Measurements from ENCODE around the gene PER2.

The PER2 gene

DNA sequence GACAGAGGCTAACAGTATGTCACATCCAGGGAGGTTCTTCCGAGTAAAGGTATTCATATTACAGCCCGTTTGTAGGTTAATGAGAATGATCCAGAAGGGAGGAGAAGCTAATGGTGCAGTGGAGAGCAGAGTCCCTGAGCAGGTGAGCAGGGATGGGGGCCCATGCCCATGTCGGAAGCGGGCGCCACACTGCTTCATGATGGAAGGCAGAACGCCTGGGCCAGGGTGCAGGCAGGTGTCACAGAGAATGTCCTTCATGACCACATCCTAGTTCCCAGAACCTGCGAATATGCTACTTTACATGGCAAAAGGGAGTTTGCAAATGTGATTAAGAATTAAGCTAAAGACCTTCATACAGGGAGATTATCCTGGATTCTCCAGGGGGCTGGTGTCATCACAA, 52.6 kb downstream of the PER2 start:
- Histone ChIP-seq H3K4me3 (ENCODE audit: low read depth, low read length) (no peak overlapping the region), H3K4me1 (ENCODE audit: control insufficient read depth in 1 of 2, insufficient read depth in 2 of 2, low read length in 2 of 2) (peaks cover 5 to 20% of the 10 kb centered on the region in 2 experiments), H2BK5ac (ENCODE audit: low read depth, low read length, poor library complexity) (no peak overlapping the region), H3K23ac (ENCODE audit: low read length) (no peak overlapping the region), H4K91ac (ENCODE audit: low read depth, low read length) (no peak overlapping the region), H3K14ac (ENCODE audit: low read length) (no peak overlapping the region), H3K4me2 (ENCODE audit: low read length) (no peak overlapping the region), H3K36me3 (ENCODE audit: control insufficient read depth in 1 of 2, insufficient read depth in 2 of 2, low read length in 2 of 2) (no peaks in the 10 kb centered on the region), H3K79me1 (ENCODE audit: low read length) (peaks cover 7% of the 10 kb centered on the region), H2AK5ac (ENCODE audit: low read length) (no peak overlapping the region), H2BK12ac (ENCODE audit: low read length) (no peak overlapping the region), H3K4ac (ENCODE audit: low read depth, low read length) (no peak overlapping the region), H3K9me3 (ENCODE audit: insufficient read depth, low read depth, low read length) (peaks cover 8% of the 10 kb centered on the region), H3K27me3 (ENCODE audit: insufficient read depth, low read length) (peaks cover 29% of the 10 kb centered on the region), H4K12ac (ENCODE audit: low read depth, low read length) (no peak overlapping the region), H3K27ac (ENCODE audit: low read depth, low read length) (no peak overlapping the region), H3K9ac (ENCODE audit: low read length) (no peak overlapping the region), H3K18ac (ENCODE audit: low read length) (no peak overlapping the region), H4K8ac (ENCODE audit: low read depth, low read length) (no peak overlapping the region), H2AFZ (ENCODE audit: insufficient read depth, low read length, poor library complexity) (no peak overlapping the region), H3K79me2 (ENCODE audit: control insufficient read depth, insufficient read depth, low read length, poor library complexity) (peaks cover 4% of the 10 kb centered on the region), H2BK120ac (ENCODE audit: insufficient read depth, low read length, poor library complexity) (no peak overlapping the region)
- no peak for DNase-seq
- WGBS (ENCODE audit: extremely low coverage, insufficient coverage, insufficient read length) = no CpG with 5 or more reads among the region's 7 CpGs

DNA sequence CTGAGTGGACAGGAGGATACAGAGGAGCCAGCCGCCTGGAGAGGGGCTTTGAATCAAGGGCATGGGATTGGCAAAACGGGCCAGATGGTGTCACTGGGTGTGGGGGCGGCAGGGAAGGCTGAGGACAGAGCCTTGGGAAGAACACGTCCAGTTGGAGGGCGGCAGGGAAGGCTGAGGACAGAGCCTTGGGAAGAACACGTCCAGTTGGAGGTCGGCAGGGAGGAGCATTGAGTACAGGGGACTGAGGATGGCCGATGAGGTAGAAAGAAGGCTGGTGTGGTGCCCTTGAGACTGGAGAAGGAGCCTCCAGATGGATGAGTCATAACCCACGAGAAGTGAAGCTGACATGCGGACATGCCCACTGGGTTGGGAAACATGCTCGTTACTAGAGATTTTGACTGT, 53.1 kb downstream of the PER2 start:
- no peak overlapping the region for H2BK5ac ChIP-seq (ENCODE audit: low read depth, low read length, poor library complexity)
- H3K4me2 ChIP-seq (ENCODE audit: low read length) = no peak overlapping the region
- H2AFZ ChIP-seq (ENCODE audit: insufficient read depth, low read length, poor library complexity) = no peak overlapping the region
- H3K27me3 ChIP-seq (ENCODE audit: insufficient read depth, low read length) = peaks cover 27% of the 10 kb centered on the region
- peak; percentile 5 to 26 for DNase-seq
- no CpG with 5 or more reads among the region's 11 CpGs for WGBS (ENCODE audit: extremely low coverage, insufficient coverage, insufficient read length)
- H3K18ac ChIP-seq (ENCODE audit: low read length) = no peak overlapping the region
- no peaks in the 10 kb centered on the region for H3K36me3 ChIP-seq (ENCODE audit: control insufficient read depth in 1 of 2, insufficient read depth in 2 of 2, low read length in 2 of 2)
- no peak overlapping the region for H3K14ac ChIP-seq (ENCODE audit: low read length)
- no peak overlapping the region for H4K91ac ChIP-seq (ENCODE audit: low read depth, low read length)
- peaks cover 8% of the 10 kb centered on the region for H3K9me3 ChIP-seq (ENCODE audit: insufficient read depth, low read depth, low read length)
- no peak overlapping the region for H3K9ac ChIP-seq (ENCODE audit: low read length)
- no peak overlapping the region for H4K12ac ChIP-seq (ENCODE audit: low read depth, low read length)
- H2BK12ac ChIP-seq (ENCODE audit: low read length) = no peak overlapping the region
- peaks cover 7% of the 10 kb centered on the region for H3K79me1 ChIP-seq (ENCODE audit: low read length)
- no peak overlapping the region for H3K23ac ChIP-seq (ENCODE audit: low read length)
- H3K4me3 ChIP-seq (ENCODE audit: low read depth, low read length) = no peak overlapping the region
- H2AK5ac ChIP-seq (ENCODE audit: low read length) = no peak overlapping the region
- no peak overlapping the region for H3K27ac ChIP-seq (ENCODE audit: low read depth, low read length)
- H3K4me1 ChIP-seq (ENCODE audit: control insufficient read depth in 1 of 2, insufficient read depth in 2 of 2, low read length in 2 of 2) = peaks cover 6 to 17% of the 10 kb centered on the region in 2 experiments
- no peak overlapping the region for H4K8ac ChIP-seq (ENCODE audit: low read depth, low read length)
- no peak overlapping the region for H2BK120ac ChIP-seq (ENCODE audit: insufficient read depth, low read length, poor library complexity)
- H3K4ac ChIP-seq (ENCODE audit: low read depth, low read length) = no peak overlapping the region
- peaks cover 4% of the 10 kb centered on the region for H3K79me2 ChIP-seq (ENCODE audit: control insufficient read depth, insufficient read depth, low read length, poor library complexity)

DNA sequence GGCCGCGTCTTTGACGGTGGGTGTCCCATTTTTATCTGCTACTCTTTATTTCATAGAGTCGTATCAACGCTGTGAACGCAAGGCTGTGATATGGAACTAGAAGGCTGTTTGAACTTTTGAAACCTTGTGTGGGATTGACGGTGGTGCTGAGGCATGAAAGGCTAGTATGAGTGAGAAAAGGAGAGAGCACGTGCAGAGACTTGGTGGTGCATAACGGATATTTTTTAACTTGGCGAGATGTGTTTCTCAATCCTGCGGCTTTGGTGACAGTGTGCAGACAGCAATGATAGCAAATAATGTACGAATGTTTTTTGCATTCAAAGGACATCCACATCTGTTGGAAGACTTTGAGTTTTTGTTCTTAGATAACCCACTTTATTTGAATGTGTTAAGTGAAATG, 54.8 kb downstream of the PER2 start:
- Histone ChIP-seq H2BK120ac (ENCODE audit: insufficient read depth, low read length, poor library complexity) (no peak overlapping the region), H3K4me3 (ENCODE audit: low read depth, low read length) (no peak overlapping the region), H2AFZ (ENCODE audit: insufficient read depth, low read length, poor library complexity) (no peak overlapping the region), H4K91ac (ENCODE audit: low read depth, low read length) (no peak overlapping the region), H3K36me3 (ENCODE audit: control insufficient read depth in 1 of 2, insufficient read depth in 2 of 2, low read length in 2 of 2) (no peaks in the 10 kb centered on the region), H3K79me1 (ENCODE audit: low read length) (peaks cover 4% of the 10 kb centered on the region), H3K27ac (ENCODE audit: low read depth, low read length) (no peak overlapping the region), H3K9me3 (ENCODE audit: insufficient read depth, low read depth, low read length) (peaks cover 4% of the 10 kb centered on the region), H3K18ac (ENCODE audit: low read length) (no peak overlapping the region), H4K12ac (ENCODE audit: low read depth, low read length) (no peak overlapping the region), H2BK12ac (ENCODE audit: low read length) (no peak overlapping the region), H3K9ac (ENCODE audit: low read length) (no peak overlapping the region), H2BK5ac (ENCODE audit: low read depth, low read length, poor library complexity) (no peak overlapping the region), H4K8ac (ENCODE audit: low read depth, low read length) (no peak overlapping the region), H2AK5ac (ENCODE audit: low read length) (no peak overlapping the region), H3K27me3 (ENCODE audit: insufficient read depth, low read length) (peaks cover 17% of the 10 kb centered on the region), H3K4me1 (ENCODE audit: control insufficient read depth in 1 of 2, insufficient read depth in 2 of 2, low read length in 2 of 2) (peaks cover 13 to 17% of the 10 kb centered on the region in 2 experiments), H3K79me2 (ENCODE audit: control insufficient read depth, insufficient read depth, low read length, poor library complexity) (peaks cover 2% of the 10 kb centered on the region), H3K14ac (ENCODE audit: low read length) (no peak overlapping the region), H3K4ac (ENCODE audit: low read depth, low read length) (no peak overlapping the region), H3K23ac (ENCODE audit: low read length) (no peak overlapping the region), H3K4me2 (ENCODE audit: low read length) (no peak overlapping the region)
- no peak for DNase-seq
- no CpG with 5 or more reads among the region's 12 CpGs for WGBS (ENCODE audit: extremely low coverage, insufficient coverage, insufficient read length)

DNA sequence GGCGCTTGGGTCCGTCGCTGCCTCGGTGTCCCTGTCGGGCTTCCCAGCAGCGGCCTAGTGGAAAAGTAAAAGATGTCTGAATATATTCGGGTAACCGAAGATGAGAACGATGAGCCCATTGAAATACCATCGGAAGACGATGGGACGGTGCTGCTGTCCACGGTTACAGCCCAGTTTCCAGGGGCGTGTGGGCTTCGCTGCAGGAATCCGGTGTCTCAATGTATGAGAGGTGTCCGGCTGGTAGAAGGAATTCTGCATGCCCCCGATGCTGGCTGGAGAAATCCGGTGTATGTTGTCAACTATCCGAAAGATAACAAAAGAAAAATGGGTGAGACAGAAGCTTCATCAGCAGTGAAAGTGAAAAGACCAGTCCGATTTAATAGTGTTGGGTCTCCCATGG, 56.6 kb downstream of the PER2 start:
- Histone ChIP-seq H3K4me2 (ENCODE audit: low read length) (no peak overlapping the region), H3K79me2 (ENCODE audit: control insufficient read depth, insufficient read depth, low read length, poor library complexity) (peaks cover 2% of the 10 kb centered on the region), H3K4me3 (ENCODE audit: low read depth, low read length) (no peak overlapping the region), H4K8ac (ENCODE audit: low read depth, low read length) (no peak overlapping the region), H3K27ac (ENCODE audit: low read depth, low read length) (no peak overlapping the region), H3K14ac (ENCODE audit: low read length) (no peak overlapping the region), H3K23ac (ENCODE audit: low read length) (no peak overlapping the region), H2BK120ac (ENCODE audit: insufficient read depth, low read length, poor library complexity) (no peak overlapping the region), H2BK12ac (ENCODE audit: low read length) (no peak overlapping the region), H3K4ac (ENCODE audit: low read depth, low read length) (no peak overlapping the region), H3K79me1 (ENCODE audit: low read length) (peaks cover 4% of the 10 kb centered on the region), H2BK5ac (ENCODE audit: low read depth, low read length, poor library complexity) (no peak overlapping the region), H2AK5ac (ENCODE audit: low read length) (no peak overlapping the region), H3K4me1 (ENCODE audit: control insufficient read depth in 1 of 2, insufficient read depth in 2 of 2, low read length in 2 of 2) (peaks cover 20 to 22% of the 10 kb centered on the region in 2 experiments), H3K27me3 (ENCODE audit: insufficient read depth, low read length) (peaks cover 6% of the 10 kb centered on the region), H3K9me3 (ENCODE audit: insufficient read depth, low read depth, low read length) (peaks cover 4% of the 10 kb centered on the region), H3K18ac (ENCODE audit: low read length) (no peak overlapping the region), H3K36me3 (ENCODE audit: control insufficient read depth in 1 of 2, insufficient read depth in 2 of 2, low read length in 2 of 2) (no peaks in the 10 kb centered on the region), H4K12ac (ENCODE audit: low read depth, low read length) (no peak overlapping the region), H3K9ac (ENCODE audit: low read length) (no peak overlapping the region), H2AFZ (ENCODE audit: insufficient read depth, low read length, poor library complexity) (no peak overlapping the region), H4K91ac (ENCODE audit: low read depth, low read length) (no peak overlapping the region)
- WGBS (ENCODE audit: extremely low coverage, insufficient coverage, insufficient read length) = no CpG with 5 or more reads among the region's 21 CpGs
- DNase-seq = no peak

Data from trophoblast cell (in vitro differentiated cells and primary cell).